HepG2 (cell line): ENCODE measurements around the gene C1RL. TPM values are rescaled to one million over a fixed set of nuclear protein-coding genes. Genes with fewer than 3 reads are reported as not detected.
A peak's percentile ranks its signal among the peaks of the same experiment; 100 is the strongest.

Source experiments
- CBX5 ChIP-seq: sonication (generic); formaldehyde crosslinking; IDR thresholded peaks from 2 replicates; pipeline ENCODE4 v1.4.0; 2020; ENCODE audit warnings: missing genetic modification reagents, borderline replicate concordance
- HOXA9 ChIP-seq: sonication (generic); formaldehyde crosslinking; IDR thresholded peaks from 2 replicates; pipeline ENCODE4 v1.8.1; 2022; ENCODE audit warnings: missing genetic modification reagents, mild to moderate bottlenecking, moderate library complexity, borderline replicate concordance
- TFDP2 ChIP-seq: sonication (generic); formaldehyde crosslinking; IDR thresholded peaks from 2 replicates; pipeline ENCODE4 v1.4.0; 2020; ENCODE audit warnings: missing genetic modification reagents
- TRAFD1 ChIP-seq: sonication (generic); formaldehyde crosslinking; IDR thresholded peaks from 2 replicates; pipeline ENCODE4 v1.5.1; 2020; ENCODE audit warnings: missing genetic modification reagents, mild to moderate bottlenecking, borderline replicate concordance
- ZNF274 ChIP-seq: sonication (generic); formaldehyde crosslinking; IDR thresholded peaks from 2 replicates; pipeline ENCODE4 v1.5.1; 2020; ENCODE audit warnings: mild to moderate bottlenecking, missing genetic modification reagents
- ZNF704 ChIP-seq: sonication (generic); formaldehyde crosslinking; IDR thresholded peaks from 2 replicates; pipeline ENCODE4 v1.8.1; 2023; ENCODE audit warnings: mild to moderate bottlenecking, inconsistent platforms, moderate library complexity, missing genetic modification reagents, borderline replicate concordance
- ZNF816 ChIP-seq: sonication (generic); formaldehyde crosslinking; IDR thresholded peaks from 2 replicates; pipeline ENCODE4 v1.8.0; 2022; ENCODE audit warnings: missing genetic modification reagents, mild to moderate bottlenecking, borderline replicate concordance
- polyA plus RNA-seq, 8 experiments: library from polyadenylated mRNA; depleted of rRNA in 3 of 8; stranded (reverse) in 7 of 8; unstranded in 1 of 8; fragments of >200 nt; fragmentation: Illumina TruSeq in 4 of 8; extraction: Trizol in 4 of 8; gene quantifications; 2 replicates each; pipeline versions ENCODE4 v1.2.1 to v1.2.3, GENCODE V29; 2011 to 2016; ENCODE audit warnings: low read depth in 4 of 8, missing spikeins in 1 of 8, mixed read lengths in 1 of 8; ENCODE audit not compliant: insufficient read depth in 1 of 8
- total RNA-seq, 5 experiments: library from RNA; depleted of rRNA; stranded (reverse); fragments of >200 nt; fragmentation: Illumina TruSeq; extraction: Trizol; gene quantifications; 2 replicates each; pipeline ENCODE4 v1.2.3, GENCODE V29; 2016; ENCODE audit warnings: low read depth in 1 of 5
- TF ChIP-seq, protein P1 (sequence below): sonication (generic); formaldehyde crosslinking; IDR thresholded peaks from 2 replicates; pipeline ENCODE4 v1.4.0; 2020; ENCODE audit warnings: mild to moderate bottlenecking, missing genetic modification reagents
- TF ChIP-seq, protein P2 (sequence below): sonication (generic); formaldehyde crosslinking; IDR thresholded peaks from 2 replicates; pipeline ENCODE4 v1.4.0; 2020; ENCODE audit warnings: missing genetic modification reagents

C1RL gene
- total and polyA plus RNA-seq, 2 of the 13 experiments (the other 11 are each of a cell fraction or from before 2014, with no cell fraction given): 28.9 to 53.1 TPM

DNA sequence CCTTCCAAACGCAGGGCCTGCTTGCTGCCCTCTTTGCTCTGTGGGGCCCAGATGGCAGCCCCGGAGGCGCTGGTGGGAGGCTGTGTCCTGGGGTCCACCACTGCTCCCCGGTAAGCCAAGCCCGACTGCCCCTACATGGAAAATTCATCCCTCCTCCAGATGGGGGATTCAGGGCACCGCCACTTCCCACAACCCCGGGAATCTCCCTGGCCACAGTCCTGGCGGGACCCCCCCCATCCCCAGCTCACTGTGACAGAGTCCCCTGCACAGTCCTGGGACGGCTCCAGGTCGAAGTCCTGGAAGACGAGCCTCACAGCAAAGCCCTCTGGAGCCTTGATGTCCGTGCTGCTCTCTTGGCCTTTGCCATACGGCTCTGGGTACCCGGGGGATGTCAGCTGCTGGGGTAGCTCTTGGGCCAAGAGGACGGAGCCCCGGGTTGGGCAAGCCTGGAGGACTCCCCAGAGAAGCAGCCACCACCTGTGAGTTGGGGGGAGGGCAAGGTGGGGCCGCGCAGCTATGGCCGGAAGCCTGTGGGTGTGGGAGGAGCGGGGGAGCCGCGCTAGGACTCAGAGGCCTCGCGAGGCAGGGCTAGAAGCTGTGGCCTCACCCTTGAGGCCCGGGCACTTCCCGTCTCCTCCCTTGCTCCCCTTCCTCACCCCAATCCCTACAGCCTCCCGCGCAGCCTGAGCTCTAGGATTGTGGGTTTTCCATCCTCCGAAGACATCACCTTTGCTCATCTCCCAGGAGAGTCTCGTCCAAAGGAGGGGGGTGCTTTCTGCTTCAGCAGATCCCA is 815 bp downstream of the C1RL start (continued):
- TF ChIP-seq, protein P1, sequence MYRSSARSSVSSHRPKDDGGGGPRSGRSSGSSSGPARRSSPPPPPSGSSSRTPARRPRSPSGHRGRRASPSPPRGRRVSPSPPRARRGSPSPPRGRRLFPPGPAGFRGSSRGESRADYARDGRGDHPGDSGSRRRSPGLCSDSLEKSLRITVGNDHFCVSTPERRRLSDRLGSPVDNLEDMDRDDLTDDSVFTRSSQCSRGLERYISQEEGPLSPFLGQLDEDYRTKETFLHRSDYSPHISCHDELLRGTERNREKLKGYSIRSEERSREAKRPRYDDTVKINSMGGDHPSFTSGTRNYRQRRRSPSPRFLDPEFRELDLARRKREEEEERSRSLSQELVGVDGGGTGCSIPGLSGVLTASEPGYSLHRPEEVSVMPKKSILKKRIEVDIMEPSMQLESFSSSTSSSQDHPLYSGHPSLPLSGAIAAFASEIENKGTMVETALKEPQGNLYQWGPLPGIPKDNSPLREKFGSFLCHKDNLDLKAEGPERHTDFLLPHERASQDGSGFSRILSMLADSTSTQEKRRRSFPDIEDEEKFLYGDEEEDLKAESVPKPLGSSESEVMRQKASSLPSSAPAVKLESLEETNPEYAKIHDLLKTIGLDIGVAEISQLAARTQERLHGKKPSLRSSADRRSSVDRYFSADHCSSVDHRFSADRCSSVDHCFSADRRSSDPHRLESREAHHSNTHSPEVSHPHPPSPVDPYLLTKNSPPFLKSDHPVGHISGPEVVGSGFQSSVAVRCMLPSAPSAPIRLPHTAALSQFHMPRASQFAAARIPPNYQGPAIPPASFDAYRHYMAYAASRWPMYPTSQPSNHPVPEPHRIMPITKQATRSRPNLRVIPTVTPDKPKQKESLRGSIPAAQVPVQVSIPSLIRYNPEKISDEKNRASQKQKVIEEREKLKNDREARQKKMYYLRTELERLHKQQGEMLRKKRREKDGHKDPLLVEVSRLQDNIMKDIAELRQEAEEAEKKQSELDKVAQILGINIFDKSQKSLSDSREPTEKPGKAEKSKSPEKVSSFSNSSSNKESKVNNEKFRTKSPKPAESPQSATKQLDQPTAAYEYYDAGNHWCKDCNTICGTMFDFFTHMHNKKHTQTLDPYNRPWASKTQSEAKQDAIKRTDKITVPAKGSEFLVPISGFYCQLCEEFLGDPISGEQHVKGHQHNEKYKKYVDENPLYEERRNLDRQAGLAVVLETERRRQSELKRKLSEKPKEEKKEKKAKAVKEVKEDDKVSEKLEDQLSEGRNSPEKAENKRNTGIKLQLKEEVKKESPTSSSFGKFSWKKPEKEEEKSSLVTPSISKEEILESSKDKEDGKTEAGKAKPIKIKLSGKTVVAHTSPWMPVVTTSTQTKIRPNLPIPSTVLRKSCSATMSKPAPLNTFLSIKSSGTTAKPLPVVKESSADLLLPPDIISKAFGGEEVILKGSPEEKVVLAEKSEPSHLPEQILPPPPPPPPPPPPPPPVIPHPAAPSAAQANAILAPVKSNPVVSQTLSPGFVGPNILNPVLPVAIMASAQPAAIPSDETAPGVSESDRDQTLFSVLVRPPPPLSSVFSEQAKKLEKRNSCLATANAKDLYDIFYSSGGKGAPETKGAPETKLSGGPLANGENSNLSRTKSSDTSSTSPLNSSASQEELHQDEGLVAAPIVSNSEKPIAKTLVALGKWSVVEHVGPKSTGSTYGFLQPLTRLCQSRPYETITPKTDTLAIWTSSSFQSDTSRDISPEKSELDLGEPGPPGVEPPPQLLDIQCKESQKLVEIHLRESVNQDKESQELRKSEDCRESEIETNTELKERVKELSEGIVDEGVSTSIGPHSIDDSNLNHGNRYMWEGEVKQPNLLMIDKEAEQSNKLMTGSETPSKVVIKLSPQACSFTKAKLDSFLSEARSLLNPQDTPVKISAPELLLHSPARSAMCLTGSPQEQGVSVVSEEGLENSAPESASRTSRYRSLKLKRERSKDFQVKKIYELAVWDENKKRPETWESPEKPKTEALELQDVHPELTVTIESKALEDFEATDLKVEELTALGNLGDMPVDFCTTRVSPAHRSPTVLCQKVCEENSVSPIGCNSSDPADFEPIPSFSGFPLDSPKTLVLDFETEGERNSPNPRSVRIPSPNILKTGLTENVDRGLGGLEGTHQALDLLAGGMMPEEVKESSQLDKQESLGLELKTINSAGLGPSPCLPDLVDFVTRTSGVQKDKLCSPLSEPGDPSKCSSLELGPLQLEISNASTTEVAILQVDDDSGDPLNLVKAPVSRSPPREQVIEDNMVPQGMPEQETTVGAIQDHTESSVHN (CRISPR knock-in tag): 0 out of 2 replicates have a peak, but pooled peaks have one; percentile 36
- TF ChIP-seq TRAFD1 (CRISPR knock-in tag): 0 out of 2 replicates have a peak, but pooled peaks have one; percentile 41
- TF ChIP-seq, protein P2, sequence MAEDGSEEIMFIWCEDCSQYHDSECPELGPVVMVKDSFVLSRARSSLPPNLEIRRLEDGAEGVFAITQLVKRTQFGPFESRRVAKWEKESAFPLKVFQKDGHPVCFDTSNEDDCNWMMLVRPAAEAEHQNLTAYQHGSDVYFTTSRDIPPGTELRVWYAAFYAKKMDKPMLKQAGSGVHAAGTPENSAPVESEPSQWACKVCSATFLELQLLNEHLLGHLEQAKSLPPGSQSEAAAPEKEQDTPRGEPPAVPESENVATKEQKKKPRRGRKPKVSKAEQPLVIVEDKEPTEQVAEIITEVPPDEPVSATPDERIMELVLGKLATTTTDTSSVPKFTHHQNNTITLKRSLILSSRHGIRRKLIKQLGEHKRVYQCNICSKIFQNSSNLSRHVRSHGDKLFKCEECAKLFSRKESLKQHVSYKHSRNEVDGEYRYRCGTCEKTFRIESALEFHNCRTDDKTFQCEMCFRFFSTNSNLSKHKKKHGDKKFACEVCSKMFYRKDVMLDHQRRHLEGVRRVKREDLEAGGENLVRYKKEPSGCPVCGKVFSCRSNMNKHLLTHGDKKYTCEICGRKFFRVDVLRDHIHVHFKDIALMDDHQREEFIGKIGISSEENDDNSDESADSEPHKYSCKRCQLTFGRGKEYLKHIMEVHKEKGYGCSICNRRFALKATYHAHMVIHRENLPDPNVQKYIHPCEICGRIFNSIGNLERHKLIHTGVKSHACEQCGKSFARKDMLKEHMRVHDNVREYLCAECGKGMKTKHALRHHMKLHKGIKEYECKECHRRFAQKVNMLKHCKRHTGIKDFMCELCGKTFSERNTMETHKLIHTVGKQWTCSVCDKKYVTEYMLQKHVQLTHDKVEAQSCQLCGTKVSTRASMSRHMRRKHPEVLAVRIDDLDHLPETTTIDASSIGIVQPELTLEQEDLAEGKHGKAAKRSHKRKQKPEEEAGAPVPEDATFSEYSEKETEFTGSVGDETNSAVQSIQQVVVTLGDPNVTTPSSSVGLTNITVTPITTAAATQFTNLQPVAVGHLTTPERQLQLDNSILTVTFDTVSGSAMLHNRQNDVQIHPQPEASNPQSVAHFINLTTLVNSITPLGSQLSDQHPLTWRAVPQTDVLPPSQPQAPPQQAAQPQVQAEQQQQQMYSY: peak; percentile 30; the same call in 1 of the 2 replicates
- 0 out of 2 replicates have a peak, but pooled peaks have one; percentile 38 for TF ChIP-seq ZNF816 (CRISPR knock-in tag)
- TF ChIP-seq ZNF274 (CRISPR knock-in tag): 0 out of 2 replicates have a peak, but pooled peaks have one; percentile 58
- 0 out of 2 replicates have a peak, but pooled peaks have one; percentile 17 for TF ChIP-seq CBX5 (CRISPR knock-in tag)
- TF ChIP-seq TFDP2: peak; percentile 59; the same call in 1 of the 2 replicates
- no peak for TF ChIP-seq HOXA9 (CRISPR knock-in tag)
- TF ChIP-seq ZNF704 (CRISPR knock-in tag): peak; percentile 86; the same call in 1 of the 2 replicates
